KMS-11 (cell line): ENCODE measurements around the gene SLC9A5.

Experiments used
- H2AFZ ChIP-seq: fragments of 200-600 bp; sonication (generic); 2 replicates; pipeline ENCODE4 v1.6.1; 2016; ENCODE audit warnings: antibody characterized with exemption, mixed run types, low read depth
- H3K27ac ChIP-seq: fragments of 200-600 bp; sonication (generic); 2 replicates; pipeline ENCODE4 v1.6.1; 2016; ENCODE audit warnings: mild to moderate bottlenecking, mixed run types
- H3K27me3 ChIP-seq: fragments of 200-600 bp; sonication (generic); 2 replicates; pipeline ENCODE4 v1.6.1; 2017; ENCODE audit warnings: mild to moderate bottlenecking, low read depth, mixed run types, moderate library complexity; ENCODE audit not compliant: insufficient read depth
- H3K36me3 ChIP-seq: fragments of 200-600 bp; sonication (generic); 2 replicates; pipeline ENCODE4 v1.6.1; 2017; ENCODE audit warnings: mild to moderate bottlenecking, mixed run types; ENCODE audit not compliant: insufficient read depth
- H3K4me1 ChIP-seq: fragments of 200-600 bp; sonication (generic); 2 replicates; pipeline ENCODE4 v1.6.1; 2016; ENCODE audit warnings: mild to moderate bottlenecking, low read depth, mixed run types; ENCODE audit not compliant: poor library complexity, severe bottlenecking
- H3K4me2 ChIP-seq: fragments of 200-600 bp; sonication (generic); 2 replicates; pipeline ENCODE4 v1.7.0; 2016; ENCODE audit warnings: mild to moderate bottlenecking, mixed run types
- H3K4me3 ChIP-seq: fragments of 200-600 bp; sonication (generic); IDR thresholded peaks from 2 replicates; pipeline ENCODE4 v1.6.1; 2017; ENCODE audit warnings: low read depth, low read length, mixed read lengths; ENCODE audit not compliant: insufficient read depth
- H3K79me2 ChIP-seq: fragments of 200-600 bp; sonication (generic); 2 replicates; pipeline ENCODE4 v1.6.1; 2016; ENCODE audit warnings: low read depth, mixed run types; ENCODE audit not compliant: insufficient read depth
- H3K9ac ChIP-seq: fragments of 200-600 bp; sonication (generic); 2 replicates; pipeline ENCODE4 v1.6.1; 2016; ENCODE audit warnings: mild to moderate bottlenecking, mixed run types
- H4K20me1 ChIP-seq: fragments of 200-600 bp; sonication (generic); 2 replicates; pipeline ENCODE4 v1.6.1; 2016; ENCODE audit warnings: mild to moderate bottlenecking, mixed run types; ENCODE audit not compliant: insufficient read depth
- TF ChIP-seq, protein P1 (sequence below): fragments of 200-600 bp; sonication (generic); conservative IDR thresholded peaks from 2 replicates; pipeline ENCODE4 v1.6.1; 2017; ENCODE audit warnings: low read depth, mild to moderate bottlenecking, antibody characterized with exemption, low read length, moderate library complexity, mixed read lengths

The SLC9A5 gene

DNA sequence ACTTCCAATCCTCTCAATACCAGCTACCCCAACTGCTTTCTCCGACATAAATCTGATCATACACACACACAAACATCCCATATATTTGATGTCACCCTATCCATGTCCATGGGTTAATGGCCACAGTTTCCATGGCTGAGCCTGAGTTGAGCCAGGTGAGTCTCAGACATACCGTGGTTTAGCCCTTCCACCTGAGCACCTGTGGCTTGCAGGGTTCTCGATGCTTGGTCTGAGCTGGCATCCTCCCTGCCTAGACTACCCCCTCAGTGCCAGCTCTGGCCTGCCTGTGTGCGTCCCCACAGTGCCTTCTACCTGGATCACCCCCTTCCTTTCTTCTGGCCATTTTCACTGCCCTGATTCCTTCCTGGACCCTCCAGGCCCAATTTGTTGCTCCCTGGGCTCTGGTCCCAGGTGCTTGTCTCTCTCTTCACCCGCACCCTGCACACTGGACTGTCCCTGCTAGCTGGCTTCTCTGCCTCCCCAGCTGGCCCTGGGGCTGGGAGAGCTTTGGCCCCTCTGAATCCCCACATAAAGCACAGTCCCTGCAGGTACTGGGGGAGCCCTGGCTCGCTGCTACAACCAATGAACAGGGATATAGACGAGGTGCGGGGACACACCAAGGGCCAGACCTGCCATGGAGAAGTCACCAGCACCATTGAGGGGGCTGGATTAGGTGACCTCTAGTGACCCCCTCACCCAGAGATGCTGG is 42.5 kb upstream of the SLC9A5 start:
- Histone ChIP-seq H3K4me2 (no peak overlapping the region), H3K9ac (no peak overlapping the region), H3K27me3 (no peaks in the 10 kb centered on the region), H2AFZ (no peak overlapping the region), H3K36me3 (no peaks in the 10 kb centered on the region), H3K4me3 (no peak overlapping the region), H3K79me2 (no peaks in the 10 kb centered on the region), H3K27ac (no peak overlapping the region), H4K20me1 (no peaks in the 10 kb centered on the region), H3K4me1 (no peaks in the 10 kb centered on the region)
- TF ChIP-seq, protein P1, sequence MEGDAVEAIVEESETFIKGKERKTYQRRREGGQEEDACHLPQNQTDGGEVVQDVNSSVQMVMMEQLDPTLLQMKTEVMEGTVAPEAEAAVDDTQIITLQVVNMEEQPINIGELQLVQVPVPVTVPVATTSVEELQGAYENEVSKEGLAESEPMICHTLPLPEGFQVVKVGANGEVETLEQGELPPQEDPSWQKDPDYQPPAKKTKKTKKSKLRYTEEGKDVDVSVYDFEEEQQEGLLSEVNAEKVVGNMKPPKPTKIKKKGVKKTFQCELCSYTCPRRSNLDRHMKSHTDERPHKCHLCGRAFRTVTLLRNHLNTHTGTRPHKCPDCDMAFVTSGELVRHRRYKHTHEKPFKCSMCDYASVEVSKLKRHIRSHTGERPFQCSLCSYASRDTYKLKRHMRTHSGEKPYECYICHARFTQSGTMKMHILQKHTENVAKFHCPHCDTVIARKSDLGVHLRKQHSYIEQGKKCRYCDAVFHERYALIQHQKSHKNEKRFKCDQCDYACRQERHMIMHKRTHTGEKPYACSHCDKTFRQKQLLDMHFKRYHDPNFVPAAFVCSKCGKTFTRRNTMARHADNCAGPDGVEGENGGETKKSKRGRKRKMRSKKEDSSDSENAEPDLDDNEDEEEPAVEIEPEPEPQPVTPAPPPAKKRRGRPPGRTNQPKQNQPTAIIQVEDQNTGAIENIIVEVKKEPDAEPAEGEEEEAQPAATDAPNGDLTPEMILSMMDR, result no peak

DNA sequence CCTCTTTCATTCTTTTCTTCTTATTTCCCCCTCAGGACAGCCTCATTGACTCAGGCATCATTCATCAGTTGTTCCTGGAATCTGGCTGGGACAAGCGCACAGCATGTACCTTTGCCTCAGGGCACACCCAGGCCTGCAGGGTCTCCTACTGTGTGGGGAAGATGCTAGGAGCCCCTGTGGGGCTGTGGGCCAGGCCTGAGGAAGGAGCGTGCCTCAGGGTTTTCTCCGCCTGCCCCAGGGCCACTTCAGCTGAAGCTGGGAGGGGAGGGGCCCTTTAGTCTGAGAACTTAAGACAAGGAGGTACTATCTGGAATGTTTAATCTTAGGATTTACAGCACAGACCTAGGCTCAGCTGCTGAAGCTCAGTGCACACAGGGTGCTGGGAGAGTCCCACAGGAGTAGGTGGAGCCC is 41.9 kb upstream of the SLC9A5 start:
- Histone ChIP-seq H3K4me3 (no peak overlapping the region), H3K79me2 (no peaks in the 10 kb centered on the region), H3K4me1 (no peaks in the 10 kb centered on the region), H3K4me2 (no peak overlapping the region), H3K9ac (no peak overlapping the region), H3K27me3 (no peaks in the 10 kb centered on the region), H4K20me1 (no peaks in the 10 kb centered on the region), H3K27ac (no peak overlapping the region), H3K36me3 (no peaks in the 10 kb centered on the region), H2AFZ (no peak overlapping the region)
- TF ChIP-seq, protein P1, result no peak

DNA sequence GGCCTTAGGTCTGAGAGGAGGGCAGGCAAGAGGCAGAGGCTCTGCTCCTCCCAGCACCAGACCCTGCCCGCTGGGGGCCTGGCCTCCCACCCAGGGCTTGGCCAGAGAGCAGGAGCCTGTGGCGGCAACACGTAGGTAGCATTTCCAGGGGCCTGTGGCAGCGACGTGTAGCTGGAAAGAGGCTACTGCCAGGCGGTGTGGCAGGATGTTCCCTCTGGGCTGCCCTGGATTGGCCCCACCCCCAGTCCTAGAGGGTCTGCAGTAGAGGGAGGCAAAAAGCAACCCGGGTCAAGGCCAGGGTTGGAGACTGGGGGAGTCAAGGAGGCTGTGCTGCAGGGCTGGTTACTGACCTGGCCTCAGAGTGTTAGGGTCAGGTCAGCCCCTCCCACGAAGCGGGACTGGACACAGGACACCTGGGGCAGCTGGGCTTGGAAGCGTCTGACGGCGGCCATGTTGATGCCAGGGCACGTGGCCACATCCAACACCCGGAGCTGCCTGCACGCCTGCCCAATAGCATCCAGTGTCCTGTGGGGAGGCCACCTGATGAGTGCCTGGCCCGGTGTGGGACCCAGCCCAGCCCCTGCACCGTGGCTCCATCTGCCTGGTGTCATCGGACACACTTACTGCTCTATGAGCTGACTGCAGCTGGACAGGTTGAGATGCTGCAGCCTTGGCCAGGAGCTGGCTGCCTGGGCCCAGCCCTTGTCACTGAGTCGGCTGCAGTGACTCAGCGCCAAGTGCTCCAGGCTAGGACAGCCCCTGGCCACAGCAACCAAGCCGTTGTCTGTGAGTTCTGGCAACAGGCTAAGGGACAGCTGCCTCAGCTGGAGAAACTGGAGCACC is 41.3 kb upstream of the SLC9A5 start:
- H3K79me2 ChIP-seq, result no peaks in the 10 kb centered on the region
- no peaks in the 10 kb centered on the region for H4K20me1 ChIP-seq
- no peak overlapping the region for H3K4me3 ChIP-seq
- H3K9ac ChIP-seq, result no peak overlapping the region
- H3K4me2 ChIP-seq, result no peak overlapping the region
- H3K36me3 ChIP-seq, result no peaks in the 10 kb centered on the region
- TF ChIP-seq, protein P1, result no peak
- H2AFZ ChIP-seq, result no peak overlapping the region
- H3K4me1 ChIP-seq, result no peaks in the 10 kb centered on the region
- H3K27ac ChIP-seq, result no peak overlapping the region
- no peaks in the 10 kb centered on the region for H3K27me3 ChIP-seq

DNA sequence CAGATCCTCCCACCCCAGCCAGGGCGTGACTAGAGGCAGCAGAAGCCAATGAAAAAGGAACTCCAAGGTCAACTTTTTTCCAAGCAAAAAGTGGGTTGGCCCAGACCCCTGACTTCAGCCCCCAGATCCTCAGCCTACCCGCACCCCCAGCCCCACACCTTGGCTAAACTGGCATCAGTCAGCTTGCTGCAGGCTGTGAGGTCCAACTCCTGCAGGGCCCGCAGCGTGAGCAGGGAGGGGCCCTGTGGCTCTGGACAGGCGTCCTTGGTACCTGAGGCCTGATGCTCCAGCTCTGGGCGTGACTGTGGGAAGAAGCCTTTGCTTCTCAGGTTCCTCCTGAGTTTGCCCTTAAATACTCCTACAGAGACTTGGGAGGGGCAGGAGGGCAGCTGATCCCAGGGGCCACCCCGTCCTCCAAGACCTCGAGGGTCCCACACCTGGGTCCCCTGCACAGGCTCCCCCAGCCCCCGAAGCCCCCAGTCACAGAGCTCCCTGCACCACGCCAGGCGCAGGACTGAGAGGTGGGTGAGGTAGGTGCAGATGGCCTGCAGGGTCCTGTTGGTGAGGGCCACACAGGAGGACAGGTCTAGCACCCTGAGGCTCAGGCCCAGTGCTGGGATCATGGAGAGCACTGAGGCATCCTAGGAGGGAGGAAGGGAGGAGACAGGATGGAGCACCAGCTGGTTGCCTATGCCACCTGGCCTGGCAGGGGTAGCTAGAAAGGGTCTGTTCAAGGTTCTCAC is 40.5 kb upstream of the SLC9A5 start:
- Histone ChIP-seq H3K4me1 (no peaks in the 10 kb centered on the region), H4K20me1 (no peaks in the 10 kb centered on the region), H3K27me3 (no peaks in the 10 kb centered on the region), H2AFZ (no peak overlapping the region), H3K4me3 (no peak overlapping the region), H3K36me3 (no peaks in the 10 kb centered on the region), H3K27ac (no peak overlapping the region), H3K79me2 (no peaks in the 10 kb centered on the region), H3K4me2 (no peak overlapping the region), H3K9ac (no peak overlapping the region)
- TF ChIP-seq, protein P1, result no peak
